Fibroblast of mammary gland (primary cell): ENCODE results near the gene VWF.

ENCODE experiments used
- DNase-seq: peaks from one replicate; pipeline ENCODE4 v3.0.0-alpha.2; 2010; ENCODE audit warnings: low read depth
- H3K4me3 ChIP-seq: 2 replicates; pipeline ENCODE4 v1.5.1; 2011; ENCODE audit warnings: low read depth, mild to moderate bottlenecking, low read length, moderate library complexity; ENCODE audit not compliant: control insufficient read depth
- CTCF ChIP-seq: conservative IDR thresholded peaks from 2 replicates; pipeline ENCODE4 v1.5.1; 2011; ENCODE audit warnings: low read depth, low read length, inconsistent platforms; ENCODE audit not compliant: control insufficient read depth, insufficient read depth

The VWF gene

DNA sequence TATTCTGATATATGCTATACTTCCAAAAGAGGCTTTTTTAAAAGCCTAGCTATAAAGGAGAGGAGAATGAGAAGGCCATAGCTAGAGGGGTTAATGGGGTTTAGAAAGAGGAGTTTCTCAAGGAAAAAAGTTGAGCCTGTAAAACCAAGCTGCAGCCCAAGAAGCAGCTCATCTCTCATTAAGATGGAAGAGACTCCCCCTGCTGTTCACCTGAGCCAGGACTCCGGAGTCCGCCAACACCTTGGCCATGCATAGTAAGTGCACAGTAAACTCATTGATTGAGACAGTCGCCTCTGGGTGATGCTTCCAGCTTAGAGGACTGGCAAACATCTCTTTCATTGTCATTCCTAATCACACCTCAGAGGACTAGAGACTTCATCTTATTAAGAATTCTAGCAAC, 225.6 kb downstream of the VWF start:
- DNase-seq, result no peak
- no peak for TF ChIP-seq CTCF
- H3K4me3 ChIP-seq, result no peak overlapping the region
